ENCODE results near the gene OSBPL5. TPM values are rescaled to one million over a fixed set of nuclear protein-coding genes. Genes with fewer than 3 reads are reported as not detected.

The OSBPL5 gene
- total and polyA plus RNA-seq, 4 donors, result 15.2 to 51.5 (median 28.3) TPM

DNA sequence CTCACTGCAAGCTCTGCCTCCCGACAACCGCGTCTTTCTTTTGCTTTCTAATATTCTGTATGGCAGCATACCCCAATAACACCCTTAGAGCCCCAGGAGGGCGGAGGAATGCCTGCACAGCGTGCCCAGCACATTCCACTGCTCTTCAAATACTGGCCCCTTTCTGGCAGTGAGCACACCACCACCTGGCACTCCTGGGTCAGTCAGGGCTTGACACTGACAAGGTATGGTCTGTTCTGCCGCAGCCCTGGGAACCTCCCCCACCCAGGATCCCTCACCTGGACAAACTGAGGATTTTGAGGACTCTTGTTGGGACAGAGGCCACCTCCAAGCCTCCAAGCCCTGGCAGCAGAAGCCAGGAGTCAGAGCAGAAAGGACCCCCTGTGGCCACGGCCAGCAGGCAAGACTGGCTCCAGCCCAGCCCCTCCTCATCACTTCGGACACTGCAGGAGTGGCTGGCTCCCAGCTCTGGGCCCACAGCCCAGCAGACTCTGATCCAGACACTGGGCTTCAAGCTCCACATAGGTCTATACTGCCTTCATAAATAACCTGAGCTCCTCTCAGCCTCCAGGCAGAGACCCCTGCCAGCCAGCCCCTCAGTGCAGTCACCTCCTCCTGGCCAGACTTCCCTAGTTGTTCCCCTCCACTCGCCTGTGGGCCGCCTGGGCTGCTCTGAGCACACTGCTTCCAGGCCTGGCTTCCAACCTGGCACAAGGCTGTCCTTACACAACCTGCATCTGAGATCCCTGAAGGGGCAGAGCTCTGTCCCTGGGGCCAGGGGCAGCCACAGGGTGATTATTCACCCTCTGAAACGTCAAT, 122.4 kb downstream of the OSBPL5 start:
- TF ChIP-seq, protein P1, sequence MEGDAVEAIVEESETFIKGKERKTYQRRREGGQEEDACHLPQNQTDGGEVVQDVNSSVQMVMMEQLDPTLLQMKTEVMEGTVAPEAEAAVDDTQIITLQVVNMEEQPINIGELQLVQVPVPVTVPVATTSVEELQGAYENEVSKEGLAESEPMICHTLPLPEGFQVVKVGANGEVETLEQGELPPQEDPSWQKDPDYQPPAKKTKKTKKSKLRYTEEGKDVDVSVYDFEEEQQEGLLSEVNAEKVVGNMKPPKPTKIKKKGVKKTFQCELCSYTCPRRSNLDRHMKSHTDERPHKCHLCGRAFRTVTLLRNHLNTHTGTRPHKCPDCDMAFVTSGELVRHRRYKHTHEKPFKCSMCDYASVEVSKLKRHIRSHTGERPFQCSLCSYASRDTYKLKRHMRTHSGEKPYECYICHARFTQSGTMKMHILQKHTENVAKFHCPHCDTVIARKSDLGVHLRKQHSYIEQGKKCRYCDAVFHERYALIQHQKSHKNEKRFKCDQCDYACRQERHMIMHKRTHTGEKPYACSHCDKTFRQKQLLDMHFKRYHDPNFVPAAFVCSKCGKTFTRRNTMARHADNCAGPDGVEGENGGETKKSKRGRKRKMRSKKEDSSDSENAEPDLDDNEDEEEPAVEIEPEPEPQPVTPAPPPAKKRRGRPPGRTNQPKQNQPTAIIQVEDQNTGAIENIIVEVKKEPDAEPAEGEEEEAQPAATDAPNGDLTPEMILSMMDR (IDR thresholded peaks at IDR 0.05; ENCODE audit: control extremely low read depth, extremely low read depth), result no peak
- Histone ChIP-seq H3K4me1 (ENCODE audit: control insufficient read depth in 5 of 5, insufficient read depth in 5 of 5, low read length in 5 of 5) (peaks cover 0 to 14% (median 8%) of the 10 kb centered on the region in 5 donors), H3K27me3 (ENCODE audit: control insufficient read depth in 3 of 3, insufficient read depth in 3 of 3, low read length in 2 of 3) (no peaks in the 10 kb centered on the region), H3K9me3 (ENCODE audit: control insufficient read depth in 4 of 4, insufficient read depth in 3 of 4, low read length in 3 of 4) (no peaks in the 10 kb centered on the region), H3K9ac (ENCODE audit: insufficient read depth in 1 of 2, low read length in 2 of 2) (no peak overlapping the region), H3K27ac (ENCODE audit: low read depth in 1 of 2, low read length in 1 of 2) (no peak overlapping the region), H3K4me3 (no peak overlapping the region), H3K36me3 (ENCODE audit: control insufficient read depth in 4 of 4, insufficient read depth in 4 of 4, low read length in 4 of 4) (peaks cover 6 to 48% (median 10%) of the 10 kb centered on the region in 4 donors)
- WGBS, 2 donors, result 75 to 81% methylated on average over 11 of the region's 11 CpGs
- DNase-seq (no peak), ATAC-seq (ENCODE audit: insufficient read depth, low FRiP score) (no peak)

DNA sequence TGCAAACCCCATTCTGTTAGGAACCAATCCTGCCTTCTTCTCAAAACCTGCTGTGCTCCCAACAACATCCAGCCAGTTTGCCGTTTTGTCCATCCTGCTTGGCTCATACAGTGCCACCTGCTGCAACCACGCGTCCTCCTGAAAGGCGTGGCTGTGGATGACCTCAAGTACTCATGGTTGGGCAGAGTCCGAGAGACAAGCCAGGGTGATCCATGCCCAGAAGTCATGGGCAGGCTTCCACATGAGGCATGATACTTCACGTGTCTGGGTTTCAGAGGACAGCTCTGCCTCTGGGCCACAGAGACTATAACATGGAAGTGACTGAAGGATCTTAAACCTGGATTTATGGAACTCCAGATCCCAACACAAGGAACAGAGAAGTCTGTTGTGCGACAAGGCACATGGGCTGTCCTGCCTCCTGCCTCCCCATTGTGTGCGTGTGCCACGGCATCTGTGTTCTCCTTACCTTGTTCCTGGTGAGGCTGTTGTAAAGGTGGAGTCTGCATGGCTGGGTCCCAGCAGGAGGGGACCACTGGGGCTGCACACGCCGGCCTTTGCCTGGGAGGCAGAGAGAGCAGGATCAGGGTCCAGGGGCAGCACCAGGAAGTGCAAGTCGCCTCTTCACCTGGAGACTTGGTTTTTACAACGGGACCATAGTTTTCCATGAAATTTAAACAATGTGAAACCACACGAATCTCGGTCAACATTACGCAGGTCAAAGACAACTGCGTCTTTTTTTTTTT, 123.2 kb downstream of the OSBPL5 start:
- H3K36me3 ChIP-seq (ENCODE audit: control insufficient read depth in 4 of 4, insufficient read depth in 4 of 4, low read length in 4 of 4), result peaks cover 8 to 52% (median 12%) of the 10 kb centered on the region in 4 donors
- H3K9me3 ChIP-seq (ENCODE audit: control insufficient read depth in 4 of 4, insufficient read depth in 3 of 4, low read length in 3 of 4), result no peaks in the 10 kb centered on the region
- no peak overlapping the region for H3K27ac ChIP-seq (ENCODE audit: low read depth in 1 of 2, low read length in 1 of 2)
- H3K4me3 ChIP-seq, result no peak overlapping the region
- no peak for DNase-seq
- H3K9ac ChIP-seq (ENCODE audit: insufficient read depth in 1 of 2, low read length in 2 of 2), result no peak overlapping the region
- H3K4me1 ChIP-seq (ENCODE audit: control insufficient read depth in 5 of 5, insufficient read depth in 5 of 5, low read length in 5 of 5), result peaks cover 0 to 11% (median 8%) of the 10 kb centered on the region in 5 donors
- TF ChIP-seq, protein P1 (IDR thresholded peaks at IDR 0.05; ENCODE audit: control extremely low read depth, extremely low read depth), result no peak
- no peaks in the 10 kb centered on the region for H3K27me3 ChIP-seq (ENCODE audit: control insufficient read depth in 3 of 3, insufficient read depth in 3 of 3, low read length in 2 of 3)
- WGBS, 2 donors, result 91 to 94% methylated on average over 17 of the region's 17 CpGs
- ATAC-seq (ENCODE audit: insufficient read depth, low FRiP score), result no peak

DNA sequence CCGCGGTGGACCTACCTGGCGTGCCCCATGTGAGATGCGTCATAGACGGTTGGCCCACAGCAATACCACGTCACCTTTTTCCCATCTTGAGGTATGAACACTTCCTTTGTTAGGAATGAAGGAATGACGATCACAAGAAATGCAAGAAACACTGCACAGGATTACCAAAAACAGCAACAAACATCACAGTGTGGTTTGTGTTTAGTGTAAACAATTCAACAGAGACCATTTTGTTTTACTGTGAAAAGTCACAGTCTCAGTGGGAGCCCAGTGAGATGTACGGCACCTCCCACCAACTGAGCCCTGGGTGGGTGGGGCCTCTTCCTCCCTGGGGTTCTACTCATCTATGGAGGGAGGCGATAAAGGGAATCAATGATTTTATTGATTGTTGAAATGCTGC, 124.2 kb downstream of the OSBPL5 start:
- Histone ChIP-seq H3K27me3 (ENCODE audit: control insufficient read depth in 3 of 3, insufficient read depth in 3 of 3, low read length in 2 of 3) (no peaks in the 10 kb centered on the region), H3K4me3 (no peak overlapping the region), H3K4me1 (ENCODE audit: control insufficient read depth in 5 of 5, insufficient read depth in 5 of 5, low read length in 5 of 5) (peaks cover 0 to 11% (median 8%) of the 10 kb centered on the region in 5 donors), H3K36me3 (ENCODE audit: control insufficient read depth in 4 of 4, insufficient read depth in 4 of 4, low read length in 4 of 4) (peaks cover 10 to 53% (median 19%) of the 10 kb centered on the region in 4 donors), H3K9me3 (ENCODE audit: control insufficient read depth in 4 of 4, insufficient read depth in 3 of 4, low read length in 3 of 4) (no peaks in the 10 kb centered on the region), H3K27ac (ENCODE audit: low read depth in 1 of 2, low read length in 1 of 2) (no peak overlapping the region), H3K9ac (ENCODE audit: insufficient read depth in 1 of 2, low read length in 2 of 2) (no peak overlapping the region)
- ATAC-seq (ENCODE audit: insufficient read depth, low FRiP score) (no peak), DNase-seq (no peak)
- TF ChIP-seq, protein P1 (IDR thresholded peaks at IDR 0.05; ENCODE audit: control extremely low read depth, extremely low read depth), result no peak
- WGBS, 2 donors, result 92 to 94% methylated on average over 9 of the region's 9 CpGs

Data from lung (tissue), 12 donors.